Ishikawa (cell line): Measurements from ENCODE around the gene CTSW.

Experiments used
- FOXM1 ChIP-seq: IDR thresholded peaks from 2 replicates; pipeline ENCODE4 v1.6.1; 2012; ENCODE audit warnings: low read depth, borderline replicate concordance
- TF ChIP-seq, protein P1 (sequence below): IDR thresholded peaks from 2 replicates; pipeline ENCODE4 v1.6.1; 2012

DNA sequence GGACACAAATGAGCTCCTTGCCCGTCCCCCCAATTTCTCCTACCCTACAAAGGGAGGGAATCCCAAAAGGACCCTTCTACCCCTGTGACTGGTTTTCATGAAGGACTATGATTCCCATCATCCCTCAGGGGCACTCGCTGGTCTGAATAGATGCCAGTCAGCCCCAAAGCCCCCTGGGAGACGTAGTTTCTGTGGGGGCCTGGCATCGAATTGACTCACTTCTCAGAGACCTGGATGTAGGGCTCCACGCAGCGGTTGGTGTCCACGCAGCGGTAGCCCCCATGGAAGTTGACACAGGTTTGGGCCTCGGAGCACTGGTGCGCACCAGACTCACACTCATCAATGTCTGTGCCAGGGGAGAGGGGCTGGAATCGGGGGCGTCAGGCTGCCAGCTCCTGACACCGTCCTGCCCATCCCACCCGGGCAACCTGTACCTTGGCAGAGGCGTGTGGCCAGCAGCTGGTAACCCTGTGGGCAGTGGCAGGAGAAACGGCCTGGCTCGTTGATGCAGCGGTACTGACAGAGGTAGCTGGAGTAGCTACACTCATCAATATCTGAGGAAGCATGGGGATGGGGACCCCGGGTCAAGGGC is 11.5 kb upstream of the CTSW start:
- no peak for TF ChIP-seq FOXM1
- TF ChIP-seq, protein P1, sequence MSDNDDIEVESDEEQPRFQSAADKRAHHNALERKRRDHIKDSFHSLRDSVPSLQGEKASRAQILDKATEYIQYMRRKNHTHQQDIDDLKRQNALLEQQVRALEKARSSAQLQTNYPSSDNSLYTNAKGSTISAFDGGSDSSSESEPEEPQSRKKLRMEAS: no peak
